NCI-H2081 (cell line): Measurements from ENCODE around the gene INIP.

Experiments
- DNase-seq, 2 experiments: peaks; one replicate each; lab custom pipeline; 2025; lab: John Stamatoyannopoulos, UW

Gene INIP

DNA sequence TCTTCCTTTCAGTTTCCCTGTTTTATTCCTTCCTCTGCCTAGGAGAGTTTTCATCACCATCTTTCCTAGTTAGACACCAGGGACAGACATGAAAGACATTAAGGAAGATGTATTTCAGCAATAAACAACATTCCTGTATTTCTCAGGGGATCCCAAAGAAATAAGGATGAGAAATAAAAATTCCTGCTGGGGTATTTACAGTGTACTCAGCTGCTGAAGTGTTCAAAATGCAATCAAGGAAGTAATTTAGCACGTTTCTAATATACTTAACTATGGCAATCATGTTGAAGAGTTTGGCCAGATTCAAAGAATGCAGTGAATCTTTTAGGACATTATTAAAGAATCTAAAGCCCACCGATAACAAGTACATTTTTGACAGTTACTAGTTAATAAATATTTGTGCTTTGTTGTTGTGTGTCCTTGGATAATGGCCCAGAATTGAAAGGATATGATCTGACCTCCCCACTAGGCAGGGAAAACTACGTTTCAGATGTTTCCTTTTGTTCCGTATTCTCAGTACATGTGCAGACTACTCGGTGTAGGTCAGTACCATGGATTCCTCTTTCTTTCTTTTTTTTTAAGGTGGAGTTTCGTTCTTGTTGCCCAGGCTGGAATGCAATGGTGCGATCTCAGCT is 46.8 kb downstream of the INIP start:
- no peak for DNase-seq

DNA sequence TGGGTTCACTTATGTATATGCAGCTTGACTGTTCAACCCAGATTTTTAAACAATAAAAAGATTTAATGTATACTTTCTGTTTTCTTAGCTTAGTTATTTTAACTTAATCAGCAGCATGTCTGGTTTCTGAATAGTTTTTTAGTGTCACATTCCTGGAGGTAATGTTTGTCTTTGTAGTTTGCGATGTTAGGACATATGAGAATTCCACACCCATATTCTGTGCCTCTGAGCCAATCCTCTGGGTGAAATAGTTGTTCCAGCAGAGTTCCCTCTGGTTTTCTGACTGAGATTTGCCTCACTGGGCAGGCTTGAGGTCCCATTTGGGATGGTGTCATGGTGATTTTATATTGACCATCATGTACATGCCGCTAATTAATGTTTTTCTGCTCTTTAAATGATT is 48.6 kb downstream of the INIP start:
- DNase-seq: no peak

- no peak for DNase-seq
These were observed 52.6 kb downstream of the INIP start for GRCh38 chr9:112665347-112665746.

- no peak for DNase-seq
These were observed 53.4 kb downstream of the INIP start for GRCh38 chr9:112664531-112664930.

- DNase-seq: no peak
These were observed 54.2 kb downstream of the INIP start for GRCh38 chr9:112663681-112664080.

GRCh38 chr9:112659906-112660305 is 58.0 kb downstream of the INIP start:
- DNase-seq: no peak

DNA sequence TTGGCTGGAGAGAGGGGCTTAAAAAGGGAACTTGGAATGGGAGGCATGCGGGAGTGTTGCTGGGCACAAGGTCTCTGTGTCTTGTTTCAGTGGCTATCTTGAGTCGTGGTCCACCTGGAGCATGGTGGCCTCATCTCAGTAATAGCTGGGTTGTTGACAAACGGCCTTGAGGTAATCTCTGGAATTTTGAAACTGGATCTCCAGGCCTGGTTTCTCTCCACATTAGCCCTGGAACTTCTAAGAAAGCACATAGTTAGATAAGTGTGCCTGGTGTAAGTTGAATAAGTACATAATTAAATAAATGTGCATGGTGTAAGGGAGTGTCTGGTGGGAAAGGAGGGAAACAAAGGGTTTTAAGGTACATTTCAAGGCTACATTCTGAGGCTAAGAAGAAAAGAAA is 62.2 kb downstream of the INIP start:
- DNase-seq: no peak

GRCh38 chr9:112654282-112654681 is 63.6 kb downstream of the INIP start:
- DNase-seq: no peak

DNA sequence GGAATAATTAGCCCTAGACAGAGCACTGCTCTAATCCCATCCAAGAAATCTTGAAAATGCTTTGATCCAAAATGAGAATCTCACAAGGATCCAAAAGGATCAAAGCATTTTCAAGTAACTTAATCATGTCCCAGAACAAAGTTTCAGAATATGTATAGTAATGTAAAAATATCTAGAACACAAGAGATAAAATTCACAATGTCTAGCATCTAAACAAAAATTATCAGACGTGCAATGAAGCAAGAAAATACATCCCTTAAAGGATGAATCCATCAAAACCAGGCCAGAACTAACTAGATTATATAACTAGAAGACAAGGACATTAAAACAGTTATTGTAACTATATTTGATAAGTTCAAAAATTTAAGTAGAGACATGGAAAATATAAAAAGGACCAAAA is 69.3 kb downstream of the INIP start:
- DNase-seq: no peak

DNA sequence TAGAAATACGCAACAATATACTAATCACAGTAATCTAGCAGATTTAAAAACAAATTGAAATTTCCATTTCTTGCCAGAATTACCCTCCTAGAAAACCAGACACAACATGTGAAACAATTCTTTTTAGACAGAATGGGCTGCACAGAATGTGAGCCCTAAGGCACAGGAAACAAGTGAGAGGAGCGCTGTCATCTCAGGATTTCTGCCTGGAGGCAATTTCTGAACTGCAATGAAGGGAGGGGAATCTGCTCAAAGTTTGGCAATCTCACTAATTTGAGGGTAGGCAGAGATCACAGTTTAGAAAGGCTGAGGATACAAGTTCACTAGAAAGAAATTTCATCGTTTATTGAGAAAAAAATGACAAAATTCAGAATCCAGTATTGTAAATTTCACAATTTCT is 70.3 kb downstream of the INIP start:
- DNase-seq: no peak

GRCh38 chr9:112642126-112642525 is 75.8 kb downstream of the INIP start:
- no peak for DNase-seq

- DNase-seq: no peak
These were observed 77.6 kb downstream of the INIP start for GRCh38 chr9:112640311-112640710.
